Large intestine (tissue), 3 donors: Measurements from ENCODE around the gene ENO3. TPM values are rescaled to one million over a fixed set of nuclear protein-coding genes. Genes with fewer than 3 reads are reported as not detected.

Experiments used
- DNase-seq, 2 donors: peaks; one replicate each; pipeline versions ENCODE4 v3.0.0 to v3.0.0-alpha.2; 2013
- H3K27ac ChIP-seq: one replicate; pipeline ENCODE4 v1.5.1; 2013; ENCODE audit warnings: low read length
- H3K27me3 ChIP-seq: 2 replicates; pipeline ENCODE4 v1.6.1; 2013; ENCODE audit warnings: low read length; ENCODE audit not compliant: control insufficient read depth, insufficient read depth
- H3K36me3 ChIP-seq: 2 replicates; pipeline ENCODE4 v1.6.1; 2013; ENCODE audit warnings: low read length; ENCODE audit not compliant: control insufficient read depth, insufficient read depth
- H3K4me1 ChIP-seq: one replicate; pipeline ENCODE4 v1.6.1; 2013; ENCODE audit warnings: low read length; ENCODE audit not compliant: control insufficient read depth, insufficient read depth
- H3K4me3 ChIP-seq: one replicate; pipeline ENCODE4 v1.5.1; 2013; ENCODE audit warnings: low read length
- H3K9me3 ChIP-seq: one replicate; pipeline ENCODE4 v1.6.1; 2013; ENCODE audit warnings: mild to moderate bottlenecking, low read depth, low read length, moderate library complexity; ENCODE audit not compliant: control insufficient read depth
- WGBS: methylation state at CpG from one replicate; pipeline ENCODE4 v1.1.5; 2013; ENCODE audit warnings: low lambda C conversion rate; ENCODE audit not compliant: insufficient coverage; 5-methylcytosine and 5-hydroxymethylcytosine counted together
- polyA plus RNA-seq: library from polyadenylated mRNA; unstranded; fragments of 120-200 nt; gene quantifications from one replicate; pipeline ENCODE4 v1.2.1, GENCODE V29; 2013

ENO3 gene
- polyA plus RNA-seq, 1 donor: 31.4 TPM

DNA sequence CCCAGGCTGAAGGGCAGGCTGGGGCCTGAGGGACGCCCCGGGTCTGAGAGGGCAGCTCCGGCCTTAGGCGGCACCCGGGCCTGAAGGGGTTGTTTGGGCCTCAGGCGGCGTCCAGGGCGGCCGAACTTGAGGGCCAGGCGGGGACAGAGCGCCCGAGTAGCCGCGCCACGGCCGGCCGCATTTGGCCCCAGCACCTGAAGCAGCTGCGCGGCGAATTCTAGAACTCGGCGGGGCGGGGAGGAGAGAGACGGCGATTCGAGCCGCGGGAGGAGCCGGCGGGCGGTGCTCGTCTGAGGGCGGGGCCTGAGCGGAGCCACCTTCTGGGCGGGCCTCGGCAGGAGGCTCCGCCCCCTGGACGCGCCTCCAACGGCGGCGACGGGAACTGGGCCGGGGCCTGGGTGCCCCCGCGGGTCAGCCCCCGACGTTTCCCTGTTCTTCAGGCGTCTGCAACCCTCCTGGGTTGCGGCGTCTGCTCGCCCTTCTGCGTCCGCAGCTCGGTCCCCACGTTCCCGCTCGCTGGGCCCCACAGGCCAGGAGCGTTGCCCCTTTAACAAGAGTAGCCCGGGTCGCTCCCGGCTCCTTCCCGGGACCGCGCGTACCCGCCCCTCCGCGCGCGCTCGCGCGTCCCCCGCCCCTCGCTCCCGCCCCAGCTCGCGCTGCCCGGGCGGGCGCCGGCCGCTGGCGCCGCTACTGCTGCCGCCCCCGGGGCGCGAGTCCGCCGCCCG is 46.5 kb downstream of the ENO3 start, which contains the start of the genes INCA1 and KIF1C:
TSS of gene INCA1 (minus strand) at position 221 of the 725 bp plus-strand sequence. CDS start 3,085 bp downstream, outside the sequence.
TSS of gene KIF1C (plus strand) at position 649 of the 725 bp plus-strand sequence. CDS start 2,297 bp downstream, outside the sequence.
- WGBS: no CpG with 5 or more reads among the region's 93 CpGs
- H3K9me3 ChIP-seq: no peaks in the 10 kb centered on the region
- DNase-seq: peak; percentile 89 to 96
- H3K27me3 ChIP-seq: no peaks in the 10 kb centered on the region
- peak within 1 kb of the TSS; percentile 96 for H3K4me3 ChIP-seq
- H3K27ac ChIP-seq: peak within 1 kb of the TSS; percentile 90
- H3K36me3 ChIP-seq: peaks cover 25% of the 10 kb centered on the region
- peaks cover 16% of the 10 kb centered on the region for H3K4me1 ChIP-seq

DNA sequence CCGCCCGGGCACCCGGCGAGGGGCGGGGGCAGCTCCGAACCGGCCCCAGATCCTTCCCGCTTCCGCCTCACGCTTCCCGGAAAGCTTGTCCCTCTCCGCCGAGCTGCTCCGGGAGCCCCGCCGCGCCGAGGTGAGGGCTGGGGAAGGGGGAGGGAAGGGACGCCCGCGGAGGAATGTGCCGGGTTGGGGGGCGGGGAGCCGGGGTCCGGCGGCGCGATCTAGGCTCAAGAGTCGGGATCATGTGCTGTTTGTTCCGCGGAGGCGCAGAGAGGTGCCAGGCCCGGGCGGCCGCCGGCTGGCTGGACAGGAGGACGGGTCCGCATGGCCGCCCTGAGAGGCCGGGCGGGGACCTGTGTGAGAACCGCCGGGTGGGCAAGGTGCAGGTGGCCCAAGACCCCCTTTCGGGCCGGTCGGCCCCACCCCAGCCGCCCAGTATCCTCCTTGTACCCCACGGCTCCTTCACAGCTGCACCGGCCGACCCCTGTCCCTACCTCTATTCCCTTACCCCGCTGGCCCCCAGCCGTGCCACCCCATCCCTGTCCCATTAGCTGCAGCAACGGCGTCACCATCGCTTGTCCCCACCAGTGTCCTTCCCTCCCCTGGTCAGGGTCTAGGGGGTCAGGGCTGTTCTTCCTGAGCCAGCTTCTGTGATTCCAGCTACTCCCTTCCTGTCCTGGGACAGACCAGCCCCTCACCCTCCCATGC is 47.3 kb downstream of the ENO3 start:
- Histone ChIP-seq H3K4me1 (peaks cover 16% of the 10 kb centered on the region), H3K27me3 (no peaks in the 10 kb centered on the region), H3K36me3 (peaks cover 31% of the 10 kb centered on the region), H3K27ac (peak overlapping the region; percentile 88), H3K4me3 (peak overlapping the region; percentile 96), H3K9me3 (no peaks in the 10 kb centered on the region)
- peak; percentile 38 to 41 for DNase-seq
- WGBS: no CpG with 5 or more reads among the region's 55 CpGs

- Histone ChIP-seq H3K4me3 (peak overlapping the region; percentile 96), H3K9me3 (no peaks in the 10 kb centered on the region), H3K27me3 (no peaks in the 10 kb centered on the region), H3K27ac (peak overlapping the region; percentile 88), H3K4me1 (peaks cover 16% of the 10 kb centered on the region), H3K36me3 (peaks cover 38% of the 10 kb centered on the region)
- WGBS: 0% methylated on average over 1 of the region's 14 CpGs
- DNase-seq: peak; percentile 72 to 88
Observed at GRCh38 chr17:4998732-4999429, 48.0 kb downstream of the ENO3 start.

- Histone ChIP-seq H3K4me3 (peak overlapping the region; percentile 96), H3K4me1 (peaks cover 16% of the 10 kb centered on the region), H3K27me3 (no peaks in the 10 kb centered on the region), H3K36me3 (peaks cover 45% of the 10 kb centered on the region), H3K27ac (peak overlapping the region; percentile 88), H3K9me3 (no peaks in the 10 kb centered on the region)
- WGBS: 20% methylated on average over 1 of the region's 12 CpGs
- no peak for DNase-seq
Observed at GRCh38 chr17:4999430-5000093, 48.6 kb downstream of the ENO3 start.

DNA sequence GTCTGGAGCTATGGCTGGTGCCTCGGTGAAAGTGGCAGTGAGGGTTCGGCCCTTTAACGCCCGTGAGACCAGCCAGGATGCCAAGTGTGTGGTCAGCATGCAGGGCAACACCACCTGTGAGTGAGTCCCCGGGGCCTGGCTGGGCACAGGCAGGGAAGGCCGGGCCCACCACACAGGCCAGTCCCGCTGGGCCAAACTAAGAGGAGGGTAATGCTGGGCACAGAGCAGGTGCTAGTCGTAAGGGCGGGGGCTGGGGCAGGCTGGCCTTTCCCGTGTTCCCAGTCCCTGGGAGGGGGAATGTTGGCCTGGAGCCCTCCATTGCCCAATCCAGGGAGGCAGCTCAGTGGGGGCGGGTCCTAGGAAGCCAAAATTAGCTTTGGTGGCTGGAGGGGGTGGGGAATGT is 49.3 kb downstream of the ENO3 start:
- H3K27me3 ChIP-seq: no peaks in the 10 kb centered on the region
- WGBS: no CpG with 5 or more reads among the region's 11 CpGs
- no peaks in the 10 kb centered on the region for H3K9me3 ChIP-seq
- peaks cover 16% of the 10 kb centered on the region for H3K4me1 ChIP-seq
- DNase-seq: no peak
- peaks cover 52% of the 10 kb centered on the region for H3K36me3 ChIP-seq
- no peak overlapping the region for H3K27ac ChIP-seq
- H3K4me3 ChIP-seq: no peak overlapping the region

DNA sequence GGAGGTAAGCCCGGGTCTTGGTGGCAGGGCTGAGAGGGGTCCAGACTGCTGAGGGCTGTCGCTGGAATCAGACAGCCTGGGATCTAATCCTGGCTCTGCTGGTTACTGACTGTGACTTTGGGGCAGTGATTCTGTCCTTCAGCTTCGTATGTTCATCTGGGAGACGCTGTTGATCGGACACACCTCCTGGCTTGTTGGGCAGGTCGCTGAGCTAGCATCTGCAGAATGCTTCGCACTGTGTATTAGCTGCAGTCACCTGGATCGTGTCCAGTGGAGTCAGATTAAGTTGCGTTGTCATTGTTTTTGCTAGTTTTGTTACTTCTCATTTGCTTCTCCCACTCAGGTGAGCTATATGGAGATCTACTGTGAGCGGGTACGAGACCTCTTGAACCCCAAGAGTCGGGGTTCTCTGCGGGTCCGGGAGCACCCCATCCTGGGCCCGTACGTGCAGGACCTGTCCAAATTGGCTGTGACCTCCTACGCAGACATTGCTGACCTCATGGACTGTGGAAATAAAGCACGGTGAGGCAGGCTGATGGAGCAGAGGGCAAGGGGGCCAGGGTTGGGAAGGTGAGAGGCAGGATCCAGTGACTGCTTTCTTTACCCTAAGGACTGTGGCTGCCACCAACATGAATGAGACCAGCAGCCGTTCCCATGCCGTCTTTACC is 51.3 kb downstream of the ENO3 start:
- no peak for DNase-seq
- no peaks in the 10 kb centered on the region for H3K27me3 ChIP-seq
- no peak overlapping the region for H3K4me3 ChIP-seq
- no CpG with 5 or more reads among the region's 20 CpGs for WGBS
- no peak overlapping the region for H3K27ac ChIP-seq
- H3K36me3 ChIP-seq: peaks cover 70% of the 10 kb centered on the region
- peaks cover 14% of the 10 kb centered on the region for H3K4me1 ChIP-seq
- H3K9me3 ChIP-seq: no peaks in the 10 kb centered on the region

DNA sequence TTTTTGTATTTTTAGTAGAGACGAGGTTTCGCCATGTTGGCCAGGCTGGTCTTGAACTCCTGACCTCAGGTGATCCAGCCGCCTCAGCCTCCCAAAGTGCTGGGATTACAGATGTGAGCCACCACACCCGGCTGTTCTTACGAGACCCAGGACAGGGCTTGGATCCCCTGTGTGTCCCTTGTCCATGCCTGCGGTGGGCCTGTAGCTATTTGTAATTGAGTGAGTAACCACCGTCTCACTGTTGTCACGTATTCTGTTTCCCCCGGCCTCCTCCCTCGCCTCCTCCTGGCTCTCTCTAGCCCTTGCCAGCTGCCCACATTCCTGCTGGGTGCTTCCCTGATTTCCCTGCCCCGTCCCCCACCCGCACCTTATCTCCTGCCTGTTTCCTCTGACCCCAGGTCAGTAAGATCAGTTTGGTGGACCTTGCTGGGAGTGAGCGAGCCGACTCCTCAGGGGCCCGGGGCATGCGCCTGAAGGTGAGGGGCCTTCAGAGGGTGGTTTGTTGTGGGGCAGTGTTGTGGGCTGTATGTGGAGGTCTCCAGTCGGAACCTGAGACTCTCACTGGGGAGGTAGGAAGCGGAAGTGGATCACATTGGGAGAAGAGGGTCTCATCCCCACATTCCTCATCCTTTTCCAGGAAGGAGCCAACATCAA is 52.4 kb downstream of the ENO3 start:
- H3K4me1 ChIP-seq: peaks cover 14% of the 10 kb centered on the region
- H3K4me3 ChIP-seq: no peak overlapping the region
- H3K27me3 ChIP-seq: no peaks in the 10 kb centered on the region
- WGBS: no CpG with 5 or more reads among the region's 18 CpGs
- no peak overlapping the region for H3K27ac ChIP-seq
- H3K36me3 ChIP-seq: peaks cover 81% of the 10 kb centered on the region
- no peaks in the 10 kb centered on the region for H3K9me3 ChIP-seq
- DNase-seq: no peak
